Erythroblast (primary cell): Measurements from ENCODE around the gene MTHFD1L.
"Not testable (repeated sequence)": the region's sequence is repeated elsewhere in the genome, so short reads cannot be mapped to it uniquely, and the experiment has no call there.

ENCODE experiments used
- DNase-seq, 2 experiments: peaks; one replicate each; lab custom pipeline; 2025; lab: John Stamatoyannopoulos, UW
- GATA1 ChIP-seq: IDR thresholded peaks from 2 replicates; pipeline ENCODE4 v1.6.1; 2011; ENCODE audit warnings: low read depth, mild to moderate bottlenecking, control low read depth, low read length, moderate library complexity
- POLR2A ChIP-seq: IDR thresholded peaks from 2 replicates; pipeline ENCODE4 v1.6.1; 2011; ENCODE audit warnings: mild to moderate bottlenecking, low read length

The MTHFD1L gene

DNA sequence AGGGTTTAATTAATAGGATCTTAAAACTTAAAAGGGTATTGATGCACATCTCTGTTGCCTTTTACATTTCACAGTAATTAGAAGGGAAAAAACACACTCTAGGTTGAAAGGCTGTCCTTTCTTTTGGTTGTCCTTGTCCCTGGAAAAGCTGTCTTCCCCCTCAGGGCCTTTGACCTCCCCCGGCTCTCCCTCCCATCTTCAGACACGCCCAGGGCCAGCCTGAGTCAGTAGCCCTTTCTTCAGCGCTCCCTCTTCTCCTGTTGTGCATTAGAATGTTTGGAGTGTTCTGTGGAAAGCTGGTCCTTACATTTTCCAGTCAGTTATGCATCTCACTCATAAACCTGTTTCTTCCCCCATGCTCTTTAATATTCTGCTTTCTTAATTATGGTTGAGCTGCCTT, 157.0 kb downstream of the MTHFD1L start:
- DNase-seq = no peak
- TF ChIP-seq GATA1 = no peak
- TF ChIP-seq POLR2A = no peak

DNA sequence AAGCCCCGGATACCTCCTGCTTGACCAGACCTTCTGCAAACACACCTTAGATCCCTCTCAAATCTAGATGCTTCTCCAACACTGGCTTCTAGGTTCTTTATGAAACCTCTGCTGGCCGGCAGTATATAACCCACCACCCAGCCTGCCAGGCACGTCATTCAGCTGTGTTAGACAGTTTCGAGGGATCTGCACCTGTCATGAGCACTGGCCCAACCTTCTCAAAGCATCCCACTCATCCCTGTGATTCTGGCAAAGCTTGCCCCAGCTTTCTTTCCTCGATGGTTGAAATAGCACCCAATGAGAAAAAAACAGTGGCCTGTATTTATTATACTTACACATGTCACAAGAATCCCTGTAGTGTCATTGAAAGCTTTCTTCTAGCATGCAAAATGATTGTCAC, 157.8 kb downstream of the MTHFD1L start:
- no peak for DNase-seq
- TF ChIP-seq POLR2A (no peak), GATA1 (no peak)

DNA sequence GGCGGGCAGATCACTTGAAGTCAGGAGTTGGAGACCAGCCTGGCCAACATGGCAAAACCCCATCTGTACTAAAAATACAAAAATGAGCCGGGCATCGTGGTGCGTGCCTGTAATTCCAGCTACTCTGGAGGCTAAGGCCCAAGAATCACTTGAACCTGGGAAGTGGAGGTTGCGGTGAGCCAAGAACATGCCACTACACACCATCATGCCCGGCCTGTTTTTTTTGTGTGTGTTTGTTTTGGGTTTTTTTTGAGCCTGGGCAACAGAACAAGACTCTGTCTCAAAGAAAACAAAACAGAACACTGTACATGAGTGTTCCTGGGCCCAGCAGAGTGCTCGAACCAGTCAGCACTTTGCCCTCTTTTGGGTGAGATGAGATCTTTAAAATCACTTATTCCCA, 159.1 kb downstream of the MTHFD1L start:
- no peak for TF ChIP-seq POLR2A
- TF ChIP-seq GATA1 = no peak
- DNase-seq = no peak

DNA sequence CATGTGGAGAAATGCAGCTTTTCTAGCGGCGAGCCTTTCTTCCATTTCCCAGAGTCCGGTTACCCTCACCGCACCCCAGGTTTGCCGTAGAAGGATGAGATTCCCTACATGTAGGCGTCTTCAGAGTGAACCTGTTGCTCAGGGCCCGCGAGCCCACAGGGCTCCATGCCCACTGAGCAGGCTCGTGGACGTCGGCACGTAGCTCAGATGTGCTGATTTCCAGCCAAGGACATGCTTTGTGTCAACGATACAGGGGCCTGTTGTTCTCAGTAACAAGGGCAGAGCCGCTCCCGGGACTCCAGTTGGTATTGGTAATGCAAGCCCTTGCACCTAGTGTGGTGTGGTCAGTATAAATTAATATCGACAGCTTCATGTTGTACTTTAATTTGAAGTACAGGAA, 159.6 kb downstream of the MTHFD1L start:
- DNase-seq = no peak
- TF ChIP-seq GATA1 (no peak), POLR2A (no peak)

DNA sequence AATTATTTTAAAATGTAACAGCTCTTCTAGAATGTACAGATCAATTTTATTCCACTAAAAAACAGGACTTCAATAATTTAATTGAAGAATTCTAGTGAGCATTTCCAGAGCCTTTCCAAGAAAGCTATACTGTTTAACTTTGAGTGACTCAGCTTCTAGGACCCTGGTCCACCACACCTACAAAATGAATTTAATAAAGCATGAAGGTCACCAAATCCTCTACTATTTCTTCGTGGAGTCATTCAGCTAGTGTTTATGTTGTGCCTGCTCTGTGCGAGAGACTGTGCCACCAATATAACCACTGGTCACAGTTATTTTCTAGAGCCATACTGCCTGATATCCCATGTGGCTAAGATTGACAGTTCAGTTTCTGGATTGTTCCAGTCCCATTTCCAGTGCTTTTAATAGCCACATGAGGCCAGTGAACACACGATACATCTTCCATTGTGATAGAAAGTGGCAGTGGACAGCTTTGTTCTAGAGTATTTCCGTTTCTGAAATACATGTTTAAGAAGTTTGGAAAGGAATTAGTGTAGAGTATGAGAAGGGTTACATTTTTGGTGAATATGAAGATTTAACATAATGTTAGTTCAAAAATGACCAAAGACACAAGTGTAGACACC, 160.7 kb downstream of the MTHFD1L start:
- DNase-seq = no peak
- TF ChIP-seq POLR2A = no peak
- no peak for TF ChIP-seq GATA1

DNA sequence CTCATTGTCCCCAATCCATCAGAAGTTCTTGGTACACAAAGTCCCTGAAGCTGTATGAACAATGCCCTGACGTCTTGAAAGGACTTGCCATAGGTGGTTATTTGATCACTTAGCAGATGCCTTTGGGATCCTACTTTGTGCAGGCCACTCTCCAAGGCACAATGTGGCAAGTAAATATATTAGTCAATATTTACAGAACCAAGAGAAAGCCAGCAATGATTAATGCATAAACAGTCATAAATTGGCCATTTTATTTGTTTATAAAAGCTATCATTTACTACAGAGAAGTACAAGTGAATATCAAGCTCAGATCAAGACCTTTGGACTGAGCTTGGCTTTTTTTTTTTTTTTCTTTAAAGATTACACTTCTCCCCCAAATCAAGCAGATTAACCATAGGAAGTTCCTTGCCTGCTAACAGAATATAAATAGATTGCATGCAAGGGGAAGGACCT, 161.8 kb downstream of the MTHFD1L start:
- TF ChIP-seq GATA1 (no peak), POLR2A (no peak)
- DNase-seq = no peak

DNA sequence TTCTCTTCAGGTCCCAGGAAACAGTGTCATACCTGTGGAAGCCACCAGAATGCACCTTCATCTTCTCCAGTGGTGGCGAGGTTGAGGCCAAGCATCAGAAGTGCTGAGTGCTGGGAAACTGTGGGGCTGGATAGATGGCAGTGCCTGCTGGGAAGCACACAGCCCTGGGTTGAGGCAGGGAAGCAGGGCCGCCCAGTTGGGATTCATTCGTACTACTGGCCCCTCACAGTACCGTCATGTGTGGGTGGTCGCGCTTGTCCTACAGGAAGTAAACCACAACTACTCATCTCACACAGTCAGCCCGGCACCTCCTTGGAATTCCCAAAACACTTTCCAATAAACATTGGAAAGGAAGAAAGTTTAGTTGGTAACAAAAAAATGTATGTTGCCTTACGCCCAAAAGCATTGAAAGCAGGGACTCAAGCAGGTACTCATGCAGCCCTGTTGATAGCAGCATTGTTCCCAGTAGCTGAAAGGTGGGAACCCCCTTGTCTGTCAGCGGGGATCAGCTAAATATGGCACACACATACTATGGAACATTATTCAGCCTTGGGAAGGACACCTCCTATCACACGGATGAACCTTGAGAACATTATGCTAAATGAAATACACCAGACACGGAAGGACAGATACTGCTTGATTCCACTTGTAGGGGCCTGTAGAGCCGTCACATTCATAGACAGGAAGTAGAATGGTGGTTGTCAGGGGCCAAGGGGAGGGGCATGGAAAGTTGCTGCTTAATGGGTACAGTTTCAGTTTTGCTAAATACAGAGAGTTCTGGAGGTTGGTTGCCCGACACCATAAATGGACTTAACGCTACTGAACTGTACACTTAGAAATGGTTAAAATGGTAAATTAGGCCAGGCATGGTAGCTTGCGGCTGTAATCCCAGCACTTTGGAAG, 162.7 kb downstream of the MTHFD1L start:
- DNase-seq = no peak
- TF ChIP-seq POLR2A (no peak), GATA1 (no peak)

DNA sequence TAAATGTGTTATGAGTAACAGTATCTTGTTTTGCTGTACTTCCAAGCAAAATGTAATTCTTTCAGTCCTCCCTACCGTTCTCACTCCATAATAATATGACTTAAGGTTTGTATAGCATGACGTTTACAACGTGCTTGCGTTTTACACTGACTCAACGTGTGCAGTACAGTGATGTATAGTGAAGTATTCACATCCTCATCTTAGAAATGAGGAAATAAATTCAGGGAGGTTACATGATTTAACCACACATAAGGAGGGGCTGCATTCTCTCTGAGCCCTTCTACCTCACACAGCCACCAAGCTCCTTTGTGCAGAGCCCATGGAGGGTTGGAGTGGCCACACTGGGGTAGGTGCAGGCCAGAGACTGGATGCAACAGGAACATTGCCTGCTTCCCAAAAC, 164.5 kb downstream of the MTHFD1L start:
- TF ChIP-seq GATA1 (no peak), POLR2A (no peak)
- DNase-seq = no peak

DNA sequence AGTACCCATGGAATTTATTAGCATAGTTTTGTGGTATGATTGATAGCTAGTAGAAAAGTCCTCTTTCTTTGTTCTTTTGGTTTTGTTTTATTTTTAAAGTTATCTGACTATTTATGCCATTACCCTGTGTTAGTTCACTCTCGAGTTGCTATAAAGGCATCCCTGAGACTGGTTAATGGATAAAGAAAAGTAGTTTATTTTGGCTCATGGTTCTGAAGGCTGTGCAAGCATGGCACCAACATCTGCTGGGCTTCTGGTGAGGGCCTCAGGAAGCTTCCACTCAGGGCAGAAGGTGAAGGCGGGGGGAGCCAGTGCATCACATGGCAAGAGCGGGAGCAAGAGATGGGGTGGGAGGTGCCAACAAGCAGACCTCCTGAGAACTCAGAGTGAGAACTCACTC, 166.5 kb downstream of the MTHFD1L start:
- DNase-seq = no peak
- TF ChIP-seq POLR2A (no peak), GATA1 (no peak)

DNA sequence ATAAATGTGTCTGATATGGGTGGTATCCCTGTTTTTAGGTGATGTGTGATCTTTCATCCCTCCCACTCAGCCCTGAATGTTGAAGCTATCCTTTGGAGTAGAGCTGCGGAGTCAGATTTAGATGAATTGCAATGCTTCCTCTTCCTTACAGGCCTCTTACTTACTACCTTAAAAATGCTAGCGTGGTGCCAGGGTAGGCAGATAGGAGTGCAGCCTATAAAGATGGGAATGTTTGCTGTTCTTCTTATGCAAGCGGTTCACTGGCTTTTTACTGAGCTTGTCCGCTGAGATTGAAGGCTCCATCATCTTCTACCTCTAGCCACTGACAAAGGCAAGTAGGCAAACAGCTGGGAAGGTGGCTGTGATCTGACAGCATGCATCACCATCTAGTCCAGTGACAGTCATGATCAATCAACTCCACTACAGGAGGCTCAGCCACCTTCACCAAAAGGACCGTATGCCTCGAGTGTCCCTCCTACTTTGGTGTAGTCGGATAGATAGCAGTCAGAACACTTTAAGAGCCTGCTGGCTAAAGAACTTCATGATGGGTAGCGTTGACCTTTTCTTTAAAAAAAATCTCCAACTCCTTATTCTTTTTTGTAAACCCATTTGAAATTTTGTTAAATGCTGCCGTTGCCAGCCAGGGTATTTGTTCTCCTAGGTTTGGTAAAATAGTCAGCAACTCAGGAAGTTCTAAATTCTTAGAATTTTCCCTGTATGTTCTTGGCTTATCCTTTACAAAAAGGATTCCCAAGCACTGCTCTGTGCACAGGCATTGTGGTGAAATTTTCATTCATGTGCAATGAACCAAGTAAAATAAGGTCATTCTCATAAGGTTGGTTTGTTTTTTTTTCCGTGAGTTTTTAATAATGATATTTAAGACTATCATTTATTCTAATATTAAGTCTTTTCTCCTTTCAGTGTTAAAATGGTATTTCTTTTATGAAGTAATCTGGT, 169.6 kb downstream of the MTHFD1L start:
- TF ChIP-seq POLR2A (no peak), GATA1 (no peak)
- DNase-seq = no peak

DNA sequence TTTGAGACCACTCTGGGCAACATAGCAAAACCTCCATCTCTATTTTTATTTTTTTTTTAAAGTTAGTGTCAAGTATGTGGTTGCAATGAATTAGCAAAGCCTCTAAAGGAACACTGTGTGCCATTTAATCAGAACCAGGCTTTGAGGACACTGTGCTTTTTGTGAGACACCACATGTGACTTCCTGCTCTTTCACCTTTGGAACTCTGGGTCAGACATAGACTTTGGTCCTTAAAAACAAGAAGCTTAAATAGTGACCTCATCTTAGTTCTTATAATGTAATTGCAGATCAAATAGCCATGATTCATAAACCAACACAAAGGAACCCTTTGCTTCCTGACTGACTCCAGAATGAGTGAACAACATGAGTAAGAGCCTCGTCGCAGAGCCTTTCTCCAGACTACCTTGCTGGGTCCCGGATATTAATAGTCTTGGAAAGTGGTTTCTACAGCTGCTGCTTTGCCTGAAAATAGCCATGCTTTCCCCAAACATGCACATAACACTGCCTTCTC, 170.8 kb downstream of the MTHFD1L start:
- not testable (repeated sequence) for DNase-seq

DNA sequence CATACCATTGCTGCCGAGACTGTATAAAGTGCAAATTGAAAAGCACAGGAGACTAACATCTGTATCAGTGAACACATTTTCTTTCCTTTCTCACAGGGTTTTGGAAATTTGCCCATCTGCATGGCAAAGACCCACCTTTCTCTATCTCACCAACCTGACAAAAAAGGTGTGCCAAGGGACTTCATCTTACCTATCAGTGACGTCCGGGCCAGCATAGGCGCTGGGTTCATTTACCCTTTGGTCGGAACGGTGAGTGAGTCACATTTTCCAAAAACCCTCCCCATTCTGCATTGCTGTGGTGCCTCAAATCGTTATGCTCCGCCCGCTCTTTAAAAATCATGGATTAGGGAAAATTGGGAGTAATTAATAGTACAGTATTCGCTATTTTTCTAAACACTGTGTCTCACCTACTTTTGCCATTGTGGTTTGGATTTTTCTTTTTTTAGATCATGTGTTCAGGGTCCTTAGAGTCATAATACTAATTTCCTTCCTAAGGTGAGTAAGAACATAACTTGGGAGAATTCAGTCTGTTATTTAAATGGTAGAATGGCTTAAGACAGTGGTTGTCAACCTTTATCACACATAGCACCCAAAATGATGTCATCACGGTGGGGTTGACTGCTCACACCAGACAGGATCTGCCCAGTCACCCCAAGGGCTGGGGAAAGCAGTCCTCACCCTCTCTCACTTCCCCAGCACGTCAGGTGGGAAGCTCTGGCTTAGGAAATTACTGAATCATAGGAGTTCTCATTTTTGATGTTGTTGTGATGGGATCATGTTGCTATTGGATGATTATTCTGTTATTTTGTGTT, 171.6 kb downstream of the MTHFD1L start:
- TF ChIP-seq POLR2A = no peak
- no peak for TF ChIP-seq GATA1
- peak; percentile 47 to 79 for DNase-seq

DNA sequence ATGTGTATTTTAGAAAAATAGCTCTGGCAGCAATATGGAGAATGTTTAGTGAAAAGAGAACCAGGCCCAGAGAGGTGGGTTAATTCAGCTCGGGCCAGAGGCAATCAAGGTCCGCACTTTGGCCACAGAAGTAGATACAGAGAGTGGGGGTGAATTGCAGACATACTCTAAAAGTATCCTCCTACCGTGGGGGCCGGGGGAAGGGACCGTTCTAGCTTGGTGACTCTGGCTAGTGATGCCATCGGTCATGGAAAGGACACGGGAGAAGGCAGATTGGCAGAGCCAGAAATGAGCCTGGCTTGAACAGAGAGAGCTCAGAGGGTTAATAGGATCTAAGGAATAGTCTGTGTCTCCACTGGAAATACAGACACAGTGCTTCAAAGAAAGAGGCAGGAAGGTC, 173.1 kb downstream of the MTHFD1L start:
- no peak for DNase-seq
- TF ChIP-seq GATA1 (no peak), POLR2A (no peak)

DNA sequence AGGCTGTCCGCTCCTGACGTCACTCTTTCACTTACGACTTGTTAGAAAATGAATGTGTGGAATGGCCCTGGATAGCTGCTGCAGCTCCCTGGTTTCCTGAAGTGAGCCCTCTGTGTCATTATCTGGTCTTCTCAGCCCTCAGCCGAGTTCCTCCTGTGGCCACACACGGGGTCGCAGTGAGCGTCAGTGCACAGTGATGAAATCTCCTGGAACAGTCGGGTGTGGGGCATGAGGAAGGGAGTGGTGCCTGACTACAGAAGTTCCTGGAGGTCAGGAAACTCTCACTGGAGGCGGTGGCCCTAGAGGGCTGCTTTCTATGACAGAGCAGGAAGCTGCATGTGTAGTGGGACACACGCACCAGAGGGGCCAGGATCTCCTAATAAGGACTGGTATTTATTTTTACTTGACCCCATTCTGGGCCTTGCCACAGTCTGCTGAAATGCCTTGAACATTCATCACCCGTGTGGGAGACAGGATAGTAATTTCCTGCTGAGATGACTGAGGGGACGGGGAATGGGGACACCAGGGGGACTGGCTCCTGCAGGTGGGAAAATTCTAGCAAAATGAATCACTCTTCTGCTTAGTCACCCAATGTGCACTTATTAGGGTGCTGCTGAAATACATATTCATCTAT, 175.5 kb downstream of the MTHFD1L start:
- peak; percentile 85 to 91 for DNase-seq
